ENCODE results near the gene STRN4. TPM values are rescaled to one million over a fixed set of nuclear protein-coding genes. Genes with fewer than 3 reads are reported as not detected.
"Not testable (repeated sequence)": the region's sequence is repeated elsewhere in the genome, so short reads cannot be mapped to it uniquely, and the experiment has no call there.

Gene STRN4
- total RNA-seq, 1 donor from 2014 or later: 69.8 TPM

GRCh38 chr19:46715620-46715974 is 30.7 kb downstream of the STRN4 start:
- H3K36me3 Mint-ChIP-seq (ENCODE audit: low read depth): no peaks in the 10 kb centered on the region
- H3K27ac Mint-ChIP-seq (ENCODE audit: unreplicated experiment): peak overlapping the region; percentile 70
- H3K9me3 Mint-ChIP-seq (ENCODE audit: low read depth): no peaks in the 10 kb centered on the region
- H3K27me3 Mint-ChIP-seq (ENCODE audit: low read depth): no peaks in the 10 kb centered on the region
- DNase-seq (ENCODE audit: low spot score): no peak
- peak overlapping the region; percentile 94 for H3K4me3 Mint-ChIP-seq (ENCODE audit: unreplicated experiment)
- TF ChIP-seq, protein P1, sequence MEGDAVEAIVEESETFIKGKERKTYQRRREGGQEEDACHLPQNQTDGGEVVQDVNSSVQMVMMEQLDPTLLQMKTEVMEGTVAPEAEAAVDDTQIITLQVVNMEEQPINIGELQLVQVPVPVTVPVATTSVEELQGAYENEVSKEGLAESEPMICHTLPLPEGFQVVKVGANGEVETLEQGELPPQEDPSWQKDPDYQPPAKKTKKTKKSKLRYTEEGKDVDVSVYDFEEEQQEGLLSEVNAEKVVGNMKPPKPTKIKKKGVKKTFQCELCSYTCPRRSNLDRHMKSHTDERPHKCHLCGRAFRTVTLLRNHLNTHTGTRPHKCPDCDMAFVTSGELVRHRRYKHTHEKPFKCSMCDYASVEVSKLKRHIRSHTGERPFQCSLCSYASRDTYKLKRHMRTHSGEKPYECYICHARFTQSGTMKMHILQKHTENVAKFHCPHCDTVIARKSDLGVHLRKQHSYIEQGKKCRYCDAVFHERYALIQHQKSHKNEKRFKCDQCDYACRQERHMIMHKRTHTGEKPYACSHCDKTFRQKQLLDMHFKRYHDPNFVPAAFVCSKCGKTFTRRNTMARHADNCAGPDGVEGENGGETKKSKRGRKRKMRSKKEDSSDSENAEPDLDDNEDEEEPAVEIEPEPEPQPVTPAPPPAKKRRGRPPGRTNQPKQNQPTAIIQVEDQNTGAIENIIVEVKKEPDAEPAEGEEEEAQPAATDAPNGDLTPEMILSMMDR (IDR thresholded peaks at IDR 0.05): no peak
- H3K4me1 Mint-ChIP-seq (ENCODE audit: low read depth): peaks cover 33% of the 10 kb centered on the region

GRCh38 chr19:46714444-46715106 is 31.7 kb downstream of the STRN4 start:
- Mint-ChIP-seq H3K4me3 (ENCODE audit: unreplicated experiment) (peak overlapping the region; percentile 94), H3K36me3 (ENCODE audit: low read depth) (no peaks in the 10 kb centered on the region), H3K4me1 (ENCODE audit: low read depth) (peaks cover 33% of the 10 kb centered on the region), H3K27me3 (ENCODE audit: low read depth) (no peaks in the 10 kb centered on the region), H3K9me3 (ENCODE audit: low read depth) (no peaks in the 10 kb centered on the region), H3K27ac (ENCODE audit: unreplicated experiment) (peak overlapping the region; percentile 84)
- DNase-seq (ENCODE audit: low spot score): no peak
- TF ChIP-seq, protein P1 (IDR thresholded peaks at IDR 0.05): no peak

- Mint-ChIP-seq H3K9me3 (ENCODE audit: low read depth) (no peaks in the 10 kb centered on the region), H3K27me3 (ENCODE audit: low read depth) (no peaks in the 10 kb centered on the region), H3K4me1 (ENCODE audit: low read depth) (peaks cover 33% of the 10 kb centered on the region), H3K4me3 (ENCODE audit: unreplicated experiment) (peak overlapping the region; percentile 94), H3K36me3 (ENCODE audit: low read depth) (no peaks in the 10 kb centered on the region), H3K27ac (ENCODE audit: unreplicated experiment) (peak overlapping the region; percentile 59)
- TF ChIP-seq, protein P1 (IDR thresholded peaks at IDR 0.05): no peak
- DNase-seq (ENCODE audit: low spot score): no peak
These were observed 32.3 kb downstream of the STRN4 start for GRCh38 chr19:46713781-46714443.

- H3K9me3 Mint-ChIP-seq (ENCODE audit: low read depth); DNase-seq (ENCODE audit: low spot score); H3K36me3 Mint-ChIP-seq (ENCODE audit: low read depth); H3K27me3 Mint-ChIP-seq (ENCODE audit: low read depth): not testable (repeated sequence)
- peak overlapping the region; percentile 94 for H3K4me3 Mint-ChIP-seq (ENCODE audit: unreplicated experiment)
- H3K4me1 Mint-ChIP-seq (ENCODE audit: low read depth): peaks cover 30% of the 10 kb centered on the region
- peak overlapping the region; percentile 5 for H3K27ac Mint-ChIP-seq (ENCODE audit: unreplicated experiment)
These were observed 33.4 kb downstream of the STRN4 start for GRCh38 chr19:46712768-46713338.

GRCh38 chr19:46710687-46711086 is 35.6 kb downstream of the STRN4 start:
- Mint-ChIP-seq H3K9me3 (ENCODE audit: low read depth) (no peaks in the 10 kb centered on the region), H3K36me3 (ENCODE audit: low read depth) (peaks cover 9% of the 10 kb centered on the region), H3K27ac (ENCODE audit: unreplicated experiment) (no peak overlapping the region), H3K4me3 (ENCODE audit: unreplicated experiment) (no peak overlapping the region), H3K27me3 (ENCODE audit: low read depth) (no peaks in the 10 kb centered on the region), H3K4me1 (ENCODE audit: low read depth) (peaks cover 20% of the 10 kb centered on the region)
- no peak for DNase-seq (ENCODE audit: low spot score)
- TF ChIP-seq, protein P1 (IDR thresholded peaks at IDR 0.05): no peak
